Adrenal gland (tissue), 12 donors: Measurements from ENCODE around the gene CRTC3. TPM values are rescaled to one million over a fixed set of nuclear protein-coding genes. Genes with fewer than 3 reads are reported as not detected.

Experiments used
- DNase-seq, 7 donors: peaks; one replicate each; pipeline ENCODE4 v3.0.0-alpha.2; 2019 to 2020
- H3K27ac ChIP-seq, 5 donors: fragments of 200-600 bp; sonication (generic) in 4 of 5; 1 replicate in 3 of 5; 2 replicates in 2 of 5; pipeline versions ENCODE4 v1.5.1 to v1.8.0; 2016 to 2020; ENCODE audit warnings: mild to moderate bottlenecking in 1 of 5
- H3K27me3 ChIP-seq: fragments of 200-600 bp; 2 replicates; pipeline ENCODE4 v1.8.0; 2021
- H3K36me3 ChIP-seq, 2 donors: fragments of 200-600 bp; replicated peaks in 1 of 2; 1 replicate in 1 of 2; 2 replicates in 1 of 2; pipeline versions ENCODE4 v1.5.1 to v1.8.0; 2018 to 2022
- H3K4me1 ChIP-seq, 2 donors: fragments of 200-600 bp; replicated peaks in 1 of 2; 1 replicate in 1 of 2; 2 replicates in 1 of 2; pipeline versions ENCODE4 v1.5.1 to v1.8.0; 2018 to 2021
- H3K4me3 ChIP-seq, 4 donors: fragments of 200-600 bp; sonication (generic) in 3 of 4; one replicate each; pipeline ENCODE4 v1.5.1; 2016 to 2018
- H3K9me3 ChIP-seq, 3 donors: fragments of 200-600 bp; sonication (generic) in 1 of 3; replicated peaks in 1 of 3; 1 replicate in 2 of 3; 2 replicates in 1 of 3; pipeline versions ENCODE4 v1.5.1 to v1.8.0; 2016 to 2021
- CTCF ChIP-seq, 6 experiments: fragments of 450-650 bp in 4 of 6; fragments of 200-600 bp in 2 of 6; sonication (generic) in 1 of 6; IDR thresholded peaks; 1 replicate in 5 of 6; 2 replicates in 1 of 6; pipeline versions ENCODE4 v1.5.1 to v1.8.0; 2016 to 2021; ENCODE audit warnings: antibody characterized with exemption in 6 of 6, mild to moderate bottlenecking in 2 of 6, moderate library complexity in 1 of 6
- POLR2A ChIP-seq, 2 donors: fragments of 450-650 bp; IDR thresholded peaks; one replicate each; pipeline ENCODE4 v1.6.1; 2017; ENCODE audit warnings: antibody characterized with exemption in 2 of 2, mild to moderate bottlenecking in 2 of 2, moderate library complexity in 1 of 2
- WGBS, 4 donors: extraction: QIAGEN DNeasy Blood & Tissue Kit in 2 of 4; methylation state at CpG; one replicate each; pipeline versions ENCODE4 v1.1.5 to v1.1.7; 2013 to 2017; 5-methylcytosine and 5-hydroxymethylcytosine counted together
- intact Hi-C, 2 donors: fragments of 100-400 bp; cut with DNase I; formaldehyde crosslinking; loops; one replicate each; pipeline versions ENCODE4 v1.14.1 to v1.15.0; 2022 to 2023
- polyA plus RNA-seq, 3 donors: library from polyadenylated mRNA; stranded (reverse); fragments of 200-250 nt in 2 of 3; fragments of 350-450 nt in 1 of 3; fragmentation: Illumina TruSeq in 1 of 3; extraction: RNeasy Lipid Tissue Mini Kit (QIAGEN cat#74804) in 1 of 3; gene quantifications; one replicate each; pipeline ENCODE4 v1.2.3, GENCODE V29; 2013 to 2014
- total RNA-seq, 9 donors: library from RNA; depleted of rRNA in 4 of 9; stranded (reverse); fragments of >200 nt in 4 of 9; fragments of 120-200 nt in 1 of 9; fragmentation: NEBNext Ultra II Directional in 1 of 9; extraction: Animal tissue kit (Norgen Biotek cat#: 25700) in 1 of 9; gene quantifications; one replicate each; pipeline versions ENCODE4 v1.1.0 to v1.2.4, GENCODE V29; 2013 to 2023
- donor health status: healthy with polysubstance abuse.
- donor health status: Bipolar disorder and iron deficiency.
- donor health status: DM: yes; HTN: yes; CAD: no.
- donor health status: DM: no; HTN: no; CAD: no.
- donor health status: DM: no; HTN: no; CAD: no.
- donor health status: DM: yes; HTN: yes; CAD: no.

CRTC3 gene
- total and polyA plus RNA-seq, 12 donors, result 11.5 to 46.7 (median 31.8) TPM

GRCh38 chr15:90603893-90604292 is 74.2 kb downstream of the CRTC3 start:
- Histone ChIP-seq H3K9me3 (no peaks in the 10 kb centered on the region), H3K4me3 (no peak overlapping the region), H3K27me3 (no peaks in the 10 kb centered on the region), H3K4me1 (no peaks in the 10 kb centered on the region), H3K27ac (no peak overlapping the region), H3K36me3 (peaks cover 0 to 23% of the 10 kb centered on the region in 2 donors)
- WGBS, 4 donors, result 90 to 97% (median 93%) methylated on average over 4 of the region's 4 CpGs
- intact Hi-C loops, result loop anchor here (10.0 kb wide), 2 partner anchors 79 to 279 kb away; partner anchors contain the start of gene CRTC3 (in 1 of the 2)
- peak in 5 of 7 donors; percentile 40 to 67 (median 49) for DNase-seq
- TF ChIP-seq CTCF (IDR thresholded peaks at IDR 0.05) (peak; percentile 13 to 50 (median 36)), POLR2A (IDR thresholded peaks at IDR 0.05) (no peak)

- intact Hi-C loops, result loop anchor here (5.0 to 10.0 kb wide), 3 partner anchors 69 to 282 kb away; partner anchors contain the start of gene CRTC3 (in 1 of the 2)
- peaks cover 0 to 22% of the 10 kb centered on the region in 2 donors for H3K36me3 ChIP-seq
- WGBS, 4 donors, result 92 to 96% (median 93%) methylated on average over 7 of the region's 7 CpGs
Measured at GRCh38 chr15:90606641-90607040, 76.9 kb downstream of the CRTC3 start.

DNA sequence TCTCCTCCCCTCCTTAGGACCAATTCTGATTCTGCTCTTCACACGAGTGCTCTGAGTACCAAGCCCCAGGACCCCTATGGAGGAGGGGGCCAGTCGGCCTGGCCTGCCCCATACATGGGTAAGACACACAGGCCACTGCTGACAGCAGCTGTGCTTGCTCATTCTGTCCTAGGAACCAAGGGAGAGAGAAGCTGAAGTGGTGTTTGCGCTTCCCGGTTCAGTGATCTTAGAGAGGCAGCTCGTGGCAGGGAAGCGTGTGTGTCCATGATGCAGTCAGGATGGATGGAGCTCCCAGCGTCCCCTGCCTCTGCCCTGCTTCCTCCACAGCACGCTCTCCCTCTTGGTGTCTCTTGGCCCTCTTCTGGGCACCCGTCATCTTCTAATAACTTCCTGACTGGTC is 77.6 kb downstream of the CRTC3 start:
- Histone ChIP-seq H3K4me1 (no peaks in the 10 kb centered on the region), H3K27ac (no peak overlapping the region), H3K27me3 (no peaks in the 10 kb centered on the region), H3K36me3 (peaks cover 0 to 26% of the 10 kb centered on the region in 2 donors), H3K9me3 (no peaks in the 10 kb centered on the region), H3K4me3 (no peak overlapping the region)
- TF ChIP-seq POLR2A (IDR thresholded peaks at IDR 0.05) (no peak), CTCF (IDR thresholded peaks at IDR 0.05) (no peak)
- 90 to 92% (median 91%) methylated on average over 9 of the region's 9 CpGs for WGBS, 4 donors
- no peak for DNase-seq
- intact Hi-C loops, result loop anchor here (5.0 to 10.0 kb wide), 3 partner anchors 70 to 283 kb away; partner anchors contain the start of gene CRTC3 (in 1 of the 2)

More at GRCh38 chr15:90606641-90607040, 76.9 kb downstream of the CRTC3 start:
- no peaks in the 10 kb centered on the region for H3K27me3 ChIP-seq
- TF ChIP-seq CTCF (IDR thresholded peaks at IDR 0.05) (no peak), POLR2A (IDR thresholded peaks at IDR 0.05) (no peak)
- no peak overlapping the region for H3K4me3 ChIP-seq
- DNase-seq, result no peak
- H3K27ac ChIP-seq, result no peak overlapping the region
- H3K4me1 ChIP-seq, result no peaks in the 10 kb centered on the region
- no peaks in the 10 kb centered on the region for H3K9me3 ChIP-seq

DNA sequence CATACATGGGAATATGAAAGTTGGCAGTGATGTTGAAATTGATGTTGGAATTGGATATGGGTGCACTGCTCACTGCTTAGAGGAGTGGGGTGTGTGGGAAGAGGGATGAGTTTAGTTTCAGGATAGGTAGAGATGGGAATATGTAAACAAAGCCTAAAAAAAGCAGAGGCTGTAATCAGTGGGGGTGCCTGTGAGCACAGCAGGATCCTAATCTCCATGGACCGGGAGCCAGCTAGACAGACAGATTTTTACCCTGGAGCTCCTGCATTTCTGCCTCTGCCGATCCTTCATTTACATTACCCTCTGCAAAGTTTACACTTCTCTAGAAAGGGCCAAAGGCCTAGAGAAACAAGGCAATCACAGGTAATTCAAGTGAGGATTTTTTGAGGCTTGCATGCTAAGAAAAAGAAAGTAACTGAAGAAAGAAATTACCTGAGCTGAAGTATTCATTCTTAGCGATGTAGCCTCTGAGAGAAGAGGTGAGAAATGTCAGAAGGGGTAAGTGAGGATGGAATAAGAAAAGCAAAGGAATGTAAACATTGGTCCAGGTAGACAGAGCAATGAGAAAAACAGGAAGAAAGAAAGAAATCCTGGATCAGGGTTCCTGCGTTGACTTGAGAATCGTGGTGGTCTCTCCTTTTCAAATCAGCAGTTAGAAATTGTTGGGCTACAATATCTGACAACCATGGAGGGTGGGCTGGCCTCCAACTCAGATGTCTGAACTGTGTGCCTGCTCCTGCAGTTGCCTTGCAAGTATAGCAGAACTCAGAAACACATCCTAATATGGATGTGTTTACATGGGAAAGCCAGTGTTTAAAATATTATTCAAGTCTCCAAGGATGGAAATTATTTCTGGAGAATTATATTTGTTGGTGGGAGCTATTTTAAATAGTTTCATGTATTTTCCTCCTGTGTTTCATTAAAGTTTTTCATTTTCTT is 79.8 kb downstream of the CRTC3 start:
- Histone ChIP-seq H3K27me3 (no peaks in the 10 kb centered on the region), H3K27ac (no peak overlapping the region), H3K4me3 (no peak overlapping the region), H3K4me1 (no peaks in the 10 kb centered on the region), H3K36me3 (peaks cover 0 to 30% of the 10 kb centered on the region in 2 donors), H3K9me3 (no peaks in the 10 kb centered on the region)
- TF ChIP-seq POLR2A (IDR thresholded peaks at IDR 0.05), result no peak
- TF ChIP-seq CTCF (IDR thresholded peaks at IDR 0.05), result no peak
- 74 to 82% (median 80%) methylated on average over 5 of the region's 5 CpGs for WGBS, 4 donors
- intact Hi-C loops, result loop anchor here (5.0 to 10.0 kb wide), 3 partner anchors 72 to 285 kb away; partner anchors contain the start of gene CRTC3 (in 1 of the 2)
- DNase-seq, result peak in 1 of 7 donors; percentile 36
